K562 (cell line): ENCODE results near the gene SYF2. TPM values are rescaled to one million over a fixed set of nuclear protein-coding genes. Genes with fewer than 3 reads are reported as not detected.

ENCODE experiments used
- BCOR ChIP-seq: fragments of 450-650 bp; IDR thresholded peaks from 2 replicates; pipeline ENCODE4 v1.6.1; 2016
- CTCF ChIP-seq, 3 experiments: IDR thresholded peaks in 2 of 3; conservative IDR thresholded peaks in 1 of 3; 2 replicates each; pipeline ENCODE4 v1.5.1; 2011 to 2012; ENCODE audit warnings: low read length in 3 of 3, mild to moderate bottlenecking in 3 of 3, control low read depth in 2 of 3, improper control_type of control experiment in 1 of 3, inconsistent platforms in 1 of 3, low read depth in 1 of 3, mixed read lengths in 1 of 3, moderate library complexity in 1 of 3; ENCODE audit not compliant: insufficient read depth in 2 of 3
- GABPB1 ChIP-seq: sonication (generic); formaldehyde crosslinking; IDR thresholded peaks from 2 replicates; pipeline ENCODE4 v1.8.0; 2022; ENCODE audit warnings: mild to moderate bottlenecking, missing genetic modification reagents
- GATAD2A ChIP-seq: fragments of 450-650 bp; IDR thresholded peaks from 2 replicates; pipeline ENCODE4 v1.6.1; 2017
- HIVEP1 ChIP-seq: fragments of 250-450 bp; sonication (Bioruptor Pico); IDR thresholded peaks from 2 replicates; pipeline ENCODE4 v1.4.0; 2020; ENCODE audit warnings: mild to moderate bottlenecking
- PRPF4 ChIP-seq: fragments of 200-400 bp; formaldehyde crosslinking; IDR thresholded peaks from one replicate; pipeline ENCODE4 v1.6.1; 2017; ENCODE audit warnings: low read length, low read depth, mild to moderate bottlenecking; ENCODE audit not compliant: insufficient read depth, poor library complexity, severe bottlenecking
- SMAD1 ChIP-seq: fragments of 150-350 bp; IDR thresholded peaks from 2 replicates; pipeline ENCODE4 v1.6.1; 2014; ENCODE audit warnings: low read length, low read depth; ENCODE audit not compliant: partially characterized antibody
- SMC3 ChIP-seq: conservative IDR thresholded peaks from 2 replicates; pipeline ENCODE4 v1.6.1; 2011; ENCODE audit warnings: low read depth, low read length, improper control_type of control experiment; ENCODE audit not compliant: insufficient read depth
- SP1 ChIP-seq: sonication (generic); formaldehyde crosslinking; IDR thresholded peaks from 2 replicates; pipeline ENCODE4 v1.8.1; 2022; ENCODE audit warnings: mild to moderate bottlenecking, missing genetic modification reagents
- TAL1 ChIP-seq: fragments of 450-650 bp; IDR thresholded peaks from 2 replicates; pipeline ENCODE4 v1.6.1; 2016; ENCODE audit warnings: mild to moderate bottlenecking
- TCF7 ChIP-seq: sonication (generic); IDR thresholded peaks from 2 replicates; pipeline ENCODE4 v1.6.1; 2016; ENCODE audit warnings: antibody characterized with exemption, borderline replicate concordance
- XRCC4 ChIP-seq: IDR thresholded peaks from one replicate; pipeline ENCODE4 v1.6.1; 2011; ENCODE audit not compliant: insufficient read depth, insufficient read length; ENCODE audit errors: extremely low read depth
- ZNF324 ChIP-seq: fragments of 250-450 bp; sonication (Bioruptor Pico); IDR thresholded peaks from 2 replicates; pipeline ENCODE4 v1.4.0; 2020; ENCODE audit warnings: mild to moderate bottlenecking
- polyA plus RNA-seq, 8 experiments: library from polyadenylated mRNA; depleted of rRNA in 4 of 8; stranded (reverse) in 5 of 8; unstranded in 3 of 8; fragments of >200 nt; fragmentation: Nextera tagmentation in 2 of 8; fragmentation: Illumina TruSeq in 1 of 8; extraction: Ambion mirVana in 2 of 8; extraction: Trizol in 1 of 8; gene quantifications; 2 replicates each; pipeline versions ENCODE4 v1.2.1 to v1.2.3, GENCODE V29; 2011 to 2014; ENCODE audit warnings: inconsistent platforms in 1 of 8, missing spikeins in 1 of 8
- total RNA-seq, 7 experiments: library from RNA; depleted of rRNA in 6 of 7; stranded (reverse); fragments of >200 nt in 6 of 7; fragmentation: Illumina TruSeq in 2 of 7; extraction: Trizol in 2 of 7; gene quantifications; 2 replicates each; pipeline versions ENCODE4 v1.2.1 to v1.2.3, GENCODE V29; 2011 to 2021; ENCODE audit warnings: low replicate concordance in 1 of 7
- TF ChIP-seq, protein P1 (sequence below), 2 experiments: fragments of 450-650 bp; IDR thresholded peaks; 2 replicates each; pipeline ENCODE4 v1.6.1; 2016
- TF ChIP-seq, protein P2 (sequence below): fragments of 250-450 bp; sonication (Bioruptor Pico); IDR thresholded peaks from 2 replicates; pipeline ENCODE4 v1.4.0; 2020; ENCODE audit warnings: mild to moderate bottlenecking, moderate library complexity
- TF ChIP-seq, protein P3 (sequence below): fragments of 150-350 bp; conservative IDR thresholded peaks from 2 replicates; pipeline ENCODE4 v1.6.1; 2014; ENCODE audit warnings: low read length
- TF ChIP-seq, protein P4 (sequence below): fragments of 250-450 bp; sonication (Bioruptor Pico); IDR thresholded peaks from 2 replicates; pipeline ENCODE4 v1.5.0; 2020; ENCODE audit warnings: mild to moderate bottlenecking

SYF2 gene
- total and polyA plus RNA-seq, 9 of the 15 experiments (the other 6 are each of a cell fraction or from before 2014, with no cell fraction given) = 20.9 to 69.0 (median 43.2) TPM

DNA sequence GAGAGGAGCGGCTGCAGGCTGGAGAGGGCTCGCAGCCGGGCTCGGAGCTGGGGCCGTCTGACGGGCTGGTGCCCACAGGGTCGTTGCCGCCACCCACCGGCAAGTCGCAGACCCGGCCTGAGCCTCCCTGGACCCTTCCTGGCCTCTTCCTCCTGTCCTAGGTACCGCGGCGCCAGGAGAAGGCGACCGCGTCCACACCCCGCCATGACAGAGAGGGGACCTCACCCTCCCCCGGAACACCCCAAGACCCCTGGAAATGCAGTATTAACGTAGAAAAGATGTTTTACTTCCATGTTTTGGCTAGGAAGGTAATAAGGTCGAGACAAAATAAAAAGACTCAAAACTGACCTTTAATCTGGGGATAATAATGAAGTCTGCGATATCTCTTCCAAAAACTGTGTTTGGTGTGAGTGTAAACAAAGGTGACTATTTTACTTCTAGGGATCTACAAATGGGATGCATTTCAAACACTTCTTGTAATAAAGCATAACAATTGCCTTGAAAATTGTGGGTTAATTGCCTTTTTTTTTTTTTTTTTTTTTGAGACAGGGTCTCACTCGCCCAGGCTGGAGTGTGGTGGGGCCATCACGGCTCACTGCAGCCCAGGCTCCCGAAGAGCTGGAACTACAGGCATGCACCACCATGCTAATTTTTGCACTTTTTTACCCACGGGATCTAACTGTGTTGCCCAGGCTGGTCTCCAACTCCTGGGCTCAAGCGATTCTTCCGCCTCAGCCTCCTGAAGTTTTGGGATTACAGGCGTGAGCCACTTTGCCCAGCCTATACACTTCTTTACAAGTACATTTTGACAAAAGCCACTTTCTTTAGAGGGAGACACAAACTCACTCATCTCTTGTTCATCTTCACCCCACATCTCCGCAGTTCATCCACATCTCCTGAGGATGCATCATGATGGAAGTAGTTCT is 15.8 kb upstream of the SYF2 start (continued):
- no peak for TF ChIP-seq SMAD1
- TF ChIP-seq BCOR = no peak
- no peak; the same call in 1 of the 2 replicates for TF ChIP-seq GABPB1 (CRISPR knock-in tag)
- TF ChIP-seq, protein P1, sequence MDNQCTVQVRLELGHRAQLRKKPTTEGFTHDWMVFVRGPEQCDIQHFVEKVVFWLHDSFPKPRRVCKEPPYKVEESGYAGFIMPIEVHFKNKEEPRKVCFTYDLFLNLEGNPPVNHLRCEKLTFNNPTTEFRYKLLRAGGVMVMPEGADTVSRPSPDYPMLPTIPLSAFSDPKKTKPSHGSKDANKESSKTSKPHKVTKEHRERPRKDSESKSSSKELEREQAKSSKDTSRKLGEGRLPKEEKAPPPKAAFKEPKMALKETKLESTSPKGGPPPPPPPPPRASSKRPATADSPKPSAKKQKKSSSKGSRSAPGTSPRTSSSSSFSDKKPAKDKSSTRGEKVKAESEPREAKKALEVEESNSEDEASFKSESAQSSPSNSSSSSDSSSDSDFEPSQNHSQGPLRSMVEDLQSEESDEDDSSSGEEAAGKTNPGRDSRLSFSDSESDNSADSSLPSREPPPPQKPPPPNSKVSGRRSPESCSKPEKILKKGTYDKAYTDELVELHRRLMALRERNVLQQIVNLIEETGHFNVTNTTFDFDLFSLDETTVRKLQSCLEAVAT (IDR thresholded peaks at IDR 0.05) = no peak
- 0 out of 2 replicates have a peak, but pooled peaks have one; percentile 25 for TF ChIP-seq GATAD2A
- peak; percentile 3 to 58 (median 39); a peak in 3 of 6 replicates for TF ChIP-seq CTCF (IDR thresholded peaks at IDR 0.05 in 2 of 3, conservative IDR thresholded peaks at IDR 0.05 in 1 of 3; ENCODE audit: insufficient read depth in 2 of 3, low read depth in 1 of 3, low read length in 3 of 3)
- TF ChIP-seq TAL1 = no peak
- no peak for TF ChIP-seq HIVEP1 (CRISPR knock-in tag)
- TF ChIP-seq, protein P2, sequence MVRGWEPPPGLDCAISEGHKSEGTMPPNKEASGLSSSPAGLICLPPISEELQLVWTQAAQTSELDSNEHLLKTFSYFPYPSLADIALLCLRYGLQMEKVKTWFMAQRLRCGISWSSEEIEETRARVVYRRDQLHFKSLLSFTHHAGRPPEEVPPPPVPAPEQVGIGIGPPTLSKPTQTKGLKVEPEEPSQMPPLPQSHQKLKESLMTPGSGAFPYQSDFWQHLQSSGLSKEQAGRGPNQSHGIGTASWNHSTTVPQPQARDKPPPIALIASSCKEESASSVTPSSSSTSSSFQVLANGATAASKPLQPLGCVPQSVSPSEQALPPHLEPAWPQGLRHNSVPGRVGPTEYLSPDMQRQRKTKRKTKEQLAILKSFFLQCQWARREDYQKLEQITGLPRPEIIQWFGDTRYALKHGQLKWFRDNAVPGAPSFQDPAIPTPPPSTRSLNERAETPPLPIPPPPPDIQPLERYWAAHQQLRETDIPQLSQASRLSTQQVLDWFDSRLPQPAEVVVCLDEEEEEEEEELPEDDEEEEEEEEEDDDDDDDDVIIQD = no peak
- 0 out of 2 replicates have a peak, but pooled peaks have one; percentile 3 for TF ChIP-seq ZNF324 (CRISPR knock-in tag)
- TF ChIP-seq PRPF4 = no peak
- 0 out of 2 replicates have a peak, but pooled peaks have one; percentile 55 for TF ChIP-seq TCF7
- TF ChIP-seq, protein P3, sequence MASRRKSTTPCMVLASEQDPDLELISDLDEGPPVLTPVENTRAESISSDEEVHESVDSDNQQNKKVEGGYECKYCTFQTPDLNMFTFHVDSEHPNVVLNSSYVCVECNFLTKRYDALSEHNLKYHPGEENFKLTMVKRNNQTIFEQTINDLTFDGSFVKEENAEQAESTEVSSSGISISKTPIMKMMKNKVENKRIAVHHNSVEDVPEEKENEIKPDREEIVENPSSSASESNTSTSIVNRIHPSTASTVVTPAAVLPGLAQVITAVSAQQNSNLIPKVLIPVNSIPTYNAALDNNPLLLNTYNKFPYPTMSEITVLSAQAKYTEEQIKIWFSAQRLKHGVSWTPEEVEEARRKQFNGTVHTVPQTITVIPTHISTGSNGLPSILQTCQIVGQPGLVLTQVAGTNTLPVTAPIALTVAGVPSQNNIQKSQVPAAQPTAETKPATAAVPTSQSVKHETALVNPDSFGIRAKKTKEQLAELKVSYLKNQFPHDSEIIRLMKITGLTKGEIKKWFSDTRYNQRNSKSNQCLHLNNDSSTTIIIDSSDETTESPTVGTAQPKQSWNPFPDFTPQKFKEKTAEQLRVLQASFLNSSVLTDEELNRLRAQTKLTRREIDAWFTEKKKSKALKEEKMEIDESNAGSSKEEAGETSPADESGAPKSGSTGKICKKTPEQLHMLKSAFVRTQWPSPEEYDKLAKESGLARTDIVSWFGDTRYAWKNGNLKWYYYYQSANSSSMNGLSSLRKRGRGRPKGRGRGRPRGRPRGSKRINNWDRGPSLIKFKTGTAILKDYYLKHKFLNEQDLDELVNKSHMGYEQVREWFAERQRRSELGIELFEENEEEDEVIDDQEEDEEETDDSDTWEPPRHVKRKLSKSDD = 0 out of 2 replicates have a peak, but pooled peaks have one; percentile 66
- TF ChIP-seq, protein P4, sequence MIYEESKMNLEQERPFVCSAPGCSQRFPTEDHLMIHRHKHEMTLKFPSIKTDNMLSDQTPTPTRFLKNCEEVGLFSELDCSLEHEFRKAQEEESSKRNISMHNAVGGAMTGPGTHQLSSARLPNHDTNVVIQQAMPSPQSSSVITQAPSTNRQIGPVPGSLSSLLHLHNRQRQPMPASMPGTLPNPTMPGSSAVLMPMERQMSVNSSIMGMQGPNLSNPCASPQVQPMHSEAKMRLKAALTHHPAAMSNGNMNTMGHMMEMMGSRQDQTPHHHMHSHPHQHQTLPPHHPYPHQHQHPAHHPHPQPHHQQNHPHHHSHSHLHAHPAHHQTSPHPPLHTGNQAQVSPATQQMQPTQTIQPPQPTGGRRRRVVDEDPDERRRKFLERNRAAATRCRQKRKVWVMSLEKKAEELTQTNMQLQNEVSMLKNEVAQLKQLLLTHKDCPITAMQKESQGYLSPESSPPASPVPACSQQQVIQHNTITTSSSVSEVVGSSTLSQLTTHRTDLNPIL = no peak
- no peak for TF ChIP-seq SP1
- no peak for TF ChIP-seq XRCC4
- TF ChIP-seq SMC3 = no peak
